Neuron (in vitro differentiated cells): ENCODE results near the gene SP140.

Experiments used
- H2AFZ ChIP-seq: one replicate; pipeline ENCODE4 v1.6.1; 2013; ENCODE audit warnings: low read depth, mild to moderate bottlenecking, inconsistent platforms, low read length, moderate library complexity
- H3K27me3 ChIP-seq: one replicate; pipeline ENCODE4 v1.6.1; 2013; ENCODE audit warnings: low read length; ENCODE audit not compliant: insufficient read depth
- H3K36me3 ChIP-seq: one replicate; pipeline ENCODE4 v1.6.1; 2013; ENCODE audit warnings: low read length; ENCODE audit not compliant: insufficient read depth
- H3K4me1 ChIP-seq: one replicate; pipeline ENCODE4 v1.6.1; 2013; ENCODE audit warnings: low read length; ENCODE audit not compliant: insufficient read depth
- H3K4me3 ChIP-seq: 2 replicates; pipeline ENCODE4 v1.5.1; 2013; ENCODE audit warnings: mild to moderate bottlenecking, low read length, moderate library complexity
- H3K9me3 ChIP-seq: one replicate; pipeline ENCODE4 v1.6.1; 2013; ENCODE audit warnings: low read length

Gene SP140

DNA sequence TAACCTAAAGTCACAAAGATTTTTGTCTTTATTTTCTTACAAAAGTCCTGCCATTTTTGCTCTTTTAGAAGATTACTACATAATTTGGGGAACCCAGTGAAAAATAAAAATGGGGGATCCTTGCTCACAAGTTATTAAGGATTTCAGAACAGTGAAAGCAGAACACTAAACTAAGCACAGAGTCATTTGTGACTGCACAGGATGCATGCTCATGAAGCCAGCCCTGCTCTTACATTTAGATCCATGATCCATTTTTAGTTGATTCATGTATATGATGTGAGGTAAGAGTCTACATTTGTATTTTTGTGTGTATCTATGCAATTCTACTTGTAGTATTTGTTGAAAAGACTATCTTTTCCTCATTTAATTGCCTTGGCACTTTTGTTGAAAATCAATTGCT is 123.3 kb downstream of the SP140 start:
- Histone ChIP-seq H3K4me3 (no peak overlapping the region), H3K27me3 (no peaks in the 10 kb centered on the region), H3K36me3 (no peaks in the 10 kb centered on the region), H3K4me1 (no peaks in the 10 kb centered on the region), H3K9me3 (no peaks in the 10 kb centered on the region), H2AFZ (no peak overlapping the region)

DNA sequence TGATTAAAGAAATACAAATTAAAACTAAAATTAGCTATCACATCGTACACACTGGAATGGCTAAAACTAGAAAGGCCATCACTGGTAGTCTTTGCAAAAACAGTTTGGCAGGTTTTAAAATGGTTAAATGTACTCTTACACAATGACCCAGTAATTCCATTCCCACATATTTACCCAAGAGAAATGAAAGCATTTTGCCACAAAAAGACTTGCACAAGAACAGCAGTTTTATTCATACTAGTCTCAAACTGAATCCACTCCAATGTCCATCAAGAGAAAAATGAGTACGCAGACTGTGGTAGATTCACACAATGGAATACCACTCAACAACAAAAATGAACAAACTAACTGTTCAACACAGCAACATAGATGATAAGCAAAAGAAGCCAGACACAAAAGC is 130.5 kb downstream of the SP140 start:
- Histone ChIP-seq H3K36me3 (no peaks in the 10 kb centered on the region), H3K4me3 (no peak overlapping the region), H2AFZ (no peak overlapping the region), H3K27me3 (no peaks in the 10 kb centered on the region), H3K4me1 (no peaks in the 10 kb centered on the region), H3K9me3 (no peaks in the 10 kb centered on the region)

DNA sequence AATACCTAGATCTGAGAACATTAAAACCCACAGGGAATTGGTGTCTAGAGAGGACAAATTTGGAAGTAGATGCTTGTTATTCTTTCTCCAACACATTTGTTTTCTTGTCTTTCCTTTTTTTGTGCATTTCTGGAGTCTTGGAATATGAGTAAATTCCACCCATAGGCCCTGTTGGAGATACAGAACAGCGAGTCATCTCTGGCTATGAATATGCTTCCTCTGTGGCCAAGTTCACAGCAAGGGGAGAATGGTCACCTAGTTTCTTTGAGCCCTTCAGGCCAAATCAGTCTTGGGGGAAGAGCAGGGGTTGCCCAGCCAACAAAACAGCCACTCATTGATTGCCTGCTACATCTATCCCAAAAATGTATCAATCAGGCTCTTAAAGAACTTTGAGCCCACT is 132.8 kb downstream of the SP140 start:
- H3K9me3 ChIP-seq = no peaks in the 10 kb centered on the region
- no peak overlapping the region for H2AFZ ChIP-seq
- no peaks in the 10 kb centered on the region for H3K4me1 ChIP-seq
- H3K27me3 ChIP-seq = no peaks in the 10 kb centered on the region
- no peak overlapping the region for H3K4me3 ChIP-seq
- H3K36me3 ChIP-seq = no peaks in the 10 kb centered on the region

DNA sequence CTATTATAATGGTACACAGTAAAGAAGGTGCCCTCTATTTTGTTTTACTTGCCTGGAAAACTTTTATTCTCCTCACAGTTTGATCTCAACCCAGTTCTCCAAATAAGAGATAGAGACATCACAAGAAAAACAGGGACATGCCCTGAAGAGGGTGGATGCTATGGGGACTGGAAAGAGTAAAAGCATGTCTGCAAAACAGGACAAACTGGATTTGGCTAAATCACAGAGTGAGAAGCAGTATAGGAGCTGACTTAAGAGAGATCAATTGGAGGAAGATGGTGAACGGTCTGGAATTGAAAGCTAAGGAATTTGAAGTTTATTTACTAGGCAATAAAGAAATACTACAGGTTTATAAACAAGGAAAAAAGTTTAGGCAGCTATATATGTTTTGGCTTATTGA is 134.5 kb downstream of the SP140 start:
- Histone ChIP-seq H3K9me3 (no peaks in the 10 kb centered on the region), H3K36me3 (no peaks in the 10 kb centered on the region), H3K4me1 (no peaks in the 10 kb centered on the region), H3K4me3 (no peak overlapping the region), H2AFZ (no peak overlapping the region), H3K27me3 (no peaks in the 10 kb centered on the region)

DNA sequence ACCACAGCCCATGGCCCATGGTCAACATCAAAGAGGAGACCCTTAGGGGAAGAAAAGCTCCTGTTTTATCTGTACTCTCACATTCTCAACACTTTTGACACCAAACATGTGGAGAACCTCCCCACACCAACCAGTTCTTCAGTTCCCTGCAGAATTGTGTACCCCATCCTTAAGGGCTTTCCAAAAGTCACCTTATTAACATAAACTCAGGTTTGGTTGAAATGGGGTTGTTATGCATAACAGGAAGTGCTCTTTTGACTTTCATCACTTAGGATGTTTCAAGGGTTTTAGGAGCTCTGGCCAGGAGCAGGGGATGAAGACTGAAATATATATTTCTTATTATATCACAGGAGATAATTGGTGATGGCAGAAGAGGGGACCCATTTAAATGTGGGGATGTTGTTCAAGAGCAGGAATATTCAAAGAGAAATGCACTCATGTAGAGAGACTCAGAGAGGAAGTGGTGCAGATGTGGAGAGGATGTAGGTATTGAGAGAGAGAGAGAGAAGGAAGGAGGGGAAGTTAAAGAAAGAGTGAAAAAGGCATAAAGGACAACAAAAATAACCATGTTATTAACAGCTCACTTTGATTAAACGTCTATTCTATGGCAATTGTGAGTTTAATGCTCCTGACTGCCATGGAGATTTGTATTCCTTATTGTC is 136.6 kb downstream of the SP140 start:
- no peaks in the 10 kb centered on the region for H3K36me3 ChIP-seq
- H3K4me3 ChIP-seq = no peak overlapping the region
- no peaks in the 10 kb centered on the region for H3K9me3 ChIP-seq

More for the DNA sequence above, 136.6 kb downstream of the SP140 start:
- H3K27me3 ChIP-seq = no peaks in the 10 kb centered on the region
- no peaks in the 10 kb centered on the region for H3K4me1 ChIP-seq
- H2AFZ ChIP-seq = no peak overlapping the region
